Measurements from ENCODE around the gene RPL38. TPM values are rescaled to one million over a fixed set of nuclear protein-coding genes. Genes with fewer than 3 reads are reported as not detected.

The RPL38 gene
- total RNA-seq, 1 donor from 2014 or later: 539 TPM

- no peaks in the 10 kb centered on the region for H3K9me3 Mint-ChIP-seq (ENCODE audit: low read depth)
- no peak overlapping the region for H3K27ac Mint-ChIP-seq (ENCODE audit: unreplicated experiment)
- DNase-seq (ENCODE audit: low spot score): no peak
- TF ChIP-seq CTCF (IDR thresholded peaks at IDR 0.05): no peak
- peaks cover 24% of the 10 kb centered on the region for H3K27me3 Mint-ChIP-seq (ENCODE audit: low read depth)
- H3K36me3 Mint-ChIP-seq (ENCODE audit: low read depth): no peaks in the 10 kb centered on the region
- no peaks in the 10 kb centered on the region for H3K4me1 Mint-ChIP-seq (ENCODE audit: low read depth)
- H3K4me3 Mint-ChIP-seq (ENCODE audit: unreplicated experiment): no peak overlapping the region
Measured at GRCh38 chr17:74159226-74159840, 44.1 kb upstream of the RPL38 start.

DNA sequence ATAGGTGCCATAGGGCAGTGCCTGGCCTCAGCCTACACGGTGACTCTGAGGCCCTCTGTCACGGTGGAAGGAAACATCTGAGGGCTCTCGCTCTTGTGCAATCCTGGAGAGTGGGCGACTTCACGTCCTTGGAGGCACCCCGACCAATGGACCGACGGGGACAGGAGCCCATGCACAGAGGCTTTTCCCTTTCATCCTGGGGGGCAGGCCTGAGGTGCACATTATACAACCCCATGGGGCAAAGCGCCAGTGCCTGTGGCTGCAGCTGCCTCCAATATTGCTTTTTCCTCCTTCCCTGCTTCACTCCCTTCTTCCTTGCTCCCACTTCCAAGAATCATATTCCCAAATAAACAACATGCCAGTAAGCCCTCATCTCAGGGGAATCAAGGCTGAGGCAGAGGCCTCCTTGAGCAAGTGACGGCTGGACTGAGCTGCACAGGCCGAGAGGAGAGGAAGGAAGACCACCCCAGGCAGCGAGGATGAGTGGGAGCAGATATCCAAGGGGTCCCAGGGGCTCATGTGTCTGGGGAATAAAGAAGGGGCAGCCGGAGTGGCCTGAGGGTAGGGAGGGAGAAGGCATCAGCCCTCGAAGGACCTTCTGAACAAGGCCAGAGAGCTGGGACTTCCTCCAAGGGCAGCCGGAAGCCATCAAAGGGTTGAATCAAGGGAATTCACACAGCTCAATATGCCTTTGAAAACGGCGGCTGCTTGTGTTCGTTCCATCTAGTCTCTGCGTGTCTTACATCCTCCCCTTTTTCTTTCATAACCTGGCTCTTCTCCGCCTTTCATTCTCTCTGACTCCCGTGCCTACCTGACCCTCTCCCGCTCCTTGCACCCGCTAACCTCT is 42.6 kb upstream of the RPL38 start:
- H3K36me3 Mint-ChIP-seq (ENCODE audit: low read depth): no peaks in the 10 kb centered on the region
- TF ChIP-seq CTCF (IDR thresholded peaks at IDR 0.05): no peak
- peaks cover 21% of the 10 kb centered on the region for H3K27me3 Mint-ChIP-seq (ENCODE audit: low read depth)
- H3K4me3 Mint-ChIP-seq (ENCODE audit: unreplicated experiment): no peak overlapping the region
- H3K27ac Mint-ChIP-seq (ENCODE audit: unreplicated experiment): no peak overlapping the region
- no peaks in the 10 kb centered on the region for H3K9me3 Mint-ChIP-seq (ENCODE audit: low read depth)
- DNase-seq (ENCODE audit: low spot score): no peak
- no peaks in the 10 kb centered on the region for H3K4me1 Mint-ChIP-seq (ENCODE audit: low read depth)

GRCh38 chr17:74161503-74161875 is 42.0 kb upstream of the RPL38 start:
- Mint-ChIP-seq H3K27ac (ENCODE audit: unreplicated experiment) (no peak overlapping the region), H3K9me3 (ENCODE audit: low read depth) (no peaks in the 10 kb centered on the region), H3K27me3 (ENCODE audit: low read depth) (peaks cover 23% of the 10 kb centered on the region), H3K4me3 (ENCODE audit: unreplicated experiment) (no peak overlapping the region), H3K36me3 (ENCODE audit: low read depth) (no peaks in the 10 kb centered on the region), H3K4me1 (ENCODE audit: low read depth) (no peaks in the 10 kb centered on the region)
- no peak for DNase-seq (ENCODE audit: low spot score)
- TF ChIP-seq CTCF (IDR thresholded peaks at IDR 0.05): no peak

GRCh38 chr17:74163271-74163821 is 40.1 kb upstream of the RPL38 start:
- DNase-seq (ENCODE audit: low spot score): no peak
- Mint-ChIP-seq H3K36me3 (ENCODE audit: low read depth) (no peaks in the 10 kb centered on the region), H3K27ac (ENCODE audit: unreplicated experiment) (no peak overlapping the region), H3K4me3 (ENCODE audit: unreplicated experiment) (no peak overlapping the region), H3K9me3 (ENCODE audit: low read depth) (peaks cover 6% of the 10 kb centered on the region), H3K27me3 (ENCODE audit: low read depth) (peaks cover 29% of the 10 kb centered on the region), H3K4me1 (ENCODE audit: low read depth) (no peaks in the 10 kb centered on the region)
- no peak for TF ChIP-seq CTCF (IDR thresholded peaks at IDR 0.05)

GRCh38 chr17:74163836-74164235 is 39.6 kb upstream of the RPL38 start:
- Mint-ChIP-seq H3K36me3 (ENCODE audit: low read depth) (no peaks in the 10 kb centered on the region), H3K9me3 (ENCODE audit: low read depth) (peaks cover 6% of the 10 kb centered on the region), H3K27ac (ENCODE audit: unreplicated experiment) (no peak overlapping the region), H3K4me3 (ENCODE audit: unreplicated experiment) (no peak overlapping the region), H3K27me3 (ENCODE audit: low read depth) (peaks cover 29% of the 10 kb centered on the region), H3K4me1 (ENCODE audit: low read depth) (no peaks in the 10 kb centered on the region)
- TF ChIP-seq CTCF (IDR thresholded peaks at IDR 0.05): no peak
- no peak for DNase-seq (ENCODE audit: low spot score)

Data from chondrocyte (in vitro differentiated cells).